Measurements from ENCODE around the gene HK1. TPM values are rescaled to one million over a fixed set of nuclear protein-coding genes. Genes with fewer than 3 reads are reported as not detected.

Gene HK1
- total RNA-seq, 1 experiment from 2014 or later: 219 TPM

GRCh38 chr10:69387500-69387899, 109.2 kb downstream of the HK1 start:
- ATAC-seq: no peak
- Mint-ChIP-seq H3K4me1 (peaks cover 39% of the 10 kb centered on the region), H3K36me3 (peaks cover 76% of the 10 kb centered on the region), H3K27ac (peak overlapping the region; percentile 57; the same call in 1 of the 2 replicates), H3K9me3 (peaks cover 4% of the 10 kb centered on the region; the same call in 1 of the 2 replicates), H3K4me3 (no peak overlapping the region), H3K27me3 (ENCODE audit: low read depth) (no peaks in the 10 kb centered on the region)
- DNase-seq (ENCODE audit: low spot score): no peak
- no peak for TF ChIP-seq ZNF219 (CRISPR knock-in tag; IDR thresholded peaks at IDR 0.05; ENCODE audit: borderline replicate concordance)
- no peak for TF ChIP-seq EMX1 (CRISPR knock-in tag; IDR thresholded peaks at IDR 0.05)
- TF ChIP-seq, protein P1, sequence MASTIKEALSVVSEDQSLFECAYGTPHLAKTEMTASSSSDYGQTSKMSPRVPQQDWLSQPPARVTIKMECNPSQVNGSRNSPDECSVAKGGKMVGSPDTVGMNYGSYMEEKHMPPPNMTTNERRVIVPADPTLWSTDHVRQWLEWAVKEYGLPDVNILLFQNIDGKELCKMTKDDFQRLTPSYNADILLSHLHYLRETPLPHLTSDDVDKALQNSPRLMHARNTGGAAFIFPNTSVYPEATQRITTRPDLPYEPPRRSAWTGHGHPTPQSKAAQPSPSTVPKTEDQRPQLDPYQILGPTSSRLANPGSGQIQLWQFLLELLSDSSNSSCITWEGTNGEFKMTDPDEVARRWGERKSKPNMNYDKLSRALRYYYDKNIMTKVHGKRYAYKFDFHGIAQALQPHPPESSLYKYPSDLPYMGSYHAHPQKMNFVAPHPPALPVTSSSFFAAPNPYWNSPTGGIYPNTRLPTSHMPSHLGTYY (CRISPR knock-in tag; IDR thresholded peaks at IDR 0.05): no peak
- TF ChIP-seq, protein P2, sequence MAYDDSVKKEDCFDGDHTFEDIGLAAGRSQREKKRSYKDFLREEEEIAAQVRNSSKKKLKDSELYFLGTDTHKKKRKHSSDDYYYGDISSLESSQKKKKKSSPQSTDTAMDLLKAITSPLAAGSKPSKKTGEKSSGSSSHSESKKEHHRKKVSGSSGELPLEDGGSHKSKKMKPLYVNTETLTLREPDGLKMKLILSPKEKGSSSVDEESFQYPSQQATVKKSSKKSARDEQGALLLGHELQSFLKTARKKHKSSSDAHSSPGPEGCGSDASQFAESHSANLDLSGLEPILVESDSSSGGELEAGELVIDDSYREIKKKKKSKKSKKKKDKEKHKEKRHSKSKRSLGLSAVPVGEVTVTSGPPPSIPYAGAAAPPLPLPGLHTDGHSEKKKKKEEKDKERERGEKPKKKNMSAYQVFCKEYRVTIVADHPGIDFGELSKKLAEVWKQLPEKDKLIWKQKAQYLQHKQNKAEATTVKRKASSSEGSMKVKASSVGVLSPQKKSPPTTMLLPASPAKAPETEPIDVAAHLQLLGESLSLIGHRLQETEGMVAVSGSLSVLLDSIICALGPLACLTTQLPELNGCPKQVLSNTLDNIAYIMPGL (CRISPR knock-in tag; IDR thresholded peaks at IDR 0.05): no peak
- TF ChIP-seq JAZF1 (CRISPR knock-in tag; IDR thresholded peaks at IDR 0.05): no peak
- TF ChIP-seq, protein P3, sequence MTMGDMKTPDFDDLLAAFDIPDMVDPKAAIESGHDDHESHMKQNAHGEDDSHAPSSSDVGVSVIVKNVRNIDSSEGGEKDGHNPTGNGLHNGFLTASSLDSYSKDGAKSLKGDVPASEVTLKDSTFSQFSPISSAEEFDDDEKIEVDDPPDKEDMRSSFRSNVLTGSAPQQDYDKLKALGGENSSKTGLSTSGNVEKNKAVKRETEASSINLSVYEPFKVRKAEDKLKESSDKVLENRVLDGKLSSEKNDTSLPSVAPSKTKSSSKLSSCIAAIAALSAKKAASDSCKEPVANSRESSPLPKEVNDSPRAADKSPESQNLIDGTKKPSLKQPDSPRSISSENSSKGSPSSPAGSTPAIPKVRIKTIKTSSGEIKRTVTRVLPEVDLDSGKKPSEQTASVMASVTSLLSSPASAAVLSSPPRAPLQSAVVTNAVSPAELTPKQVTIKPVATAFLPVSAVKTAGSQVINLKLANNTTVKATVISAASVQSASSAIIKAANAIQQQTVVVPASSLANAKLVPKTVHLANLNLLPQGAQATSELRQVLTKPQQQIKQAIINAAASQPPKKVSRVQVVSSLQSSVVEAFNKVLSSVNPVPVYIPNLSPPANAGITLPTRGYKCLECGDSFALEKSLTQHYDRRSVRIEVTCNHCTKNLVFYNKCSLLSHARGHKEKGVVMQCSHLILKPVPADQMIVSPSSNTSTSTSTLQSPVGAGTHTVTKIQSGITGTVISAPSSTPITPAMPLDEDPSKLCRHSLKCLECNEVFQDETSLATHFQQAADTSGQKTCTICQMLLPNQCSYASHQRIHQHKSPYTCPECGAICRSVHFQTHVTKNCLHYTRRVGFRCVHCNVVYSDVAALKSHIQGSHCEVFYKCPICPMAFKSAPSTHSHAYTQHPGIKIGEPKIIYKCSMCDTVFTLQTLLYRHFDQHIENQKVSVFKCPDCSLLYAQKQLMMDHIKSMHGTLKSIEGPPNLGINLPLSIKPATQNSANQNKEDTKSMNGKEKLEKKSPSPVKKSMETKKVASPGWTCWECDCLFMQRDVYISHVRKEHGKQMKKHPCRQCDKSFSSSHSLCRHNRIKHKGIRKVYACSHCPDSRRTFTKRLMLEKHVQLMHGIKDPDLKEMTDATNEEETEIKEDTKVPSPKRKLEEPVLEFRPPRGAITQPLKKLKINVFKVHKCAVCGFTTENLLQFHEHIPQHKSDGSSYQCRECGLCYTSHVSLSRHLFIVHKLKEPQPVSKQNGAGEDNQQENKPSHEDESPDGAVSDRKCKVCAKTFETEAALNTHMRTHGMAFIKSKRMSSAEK (CRISPR knock-in tag; IDR thresholded peaks at IDR 0.05; ENCODE audit: borderline replicate concordance): no peak
- no peak for TF ChIP-seq HMGA2 (CRISPR knock-in tag; IDR thresholded peaks at IDR 0.05)
- no peak for TF ChIP-seq NFE2L1 (CRISPR knock-in tag; IDR thresholded peaks at IDR 0.05)
- no peak for TF ChIP-seq USF2 (CRISPR knock-in tag; IDR thresholded peaks at IDR 0.05)
- no peak for TF ChIP-seq PRRX2 (CRISPR knock-in tag; IDR thresholded peaks at IDR 0.05)
- TF ChIP-seq, protein P4, sequence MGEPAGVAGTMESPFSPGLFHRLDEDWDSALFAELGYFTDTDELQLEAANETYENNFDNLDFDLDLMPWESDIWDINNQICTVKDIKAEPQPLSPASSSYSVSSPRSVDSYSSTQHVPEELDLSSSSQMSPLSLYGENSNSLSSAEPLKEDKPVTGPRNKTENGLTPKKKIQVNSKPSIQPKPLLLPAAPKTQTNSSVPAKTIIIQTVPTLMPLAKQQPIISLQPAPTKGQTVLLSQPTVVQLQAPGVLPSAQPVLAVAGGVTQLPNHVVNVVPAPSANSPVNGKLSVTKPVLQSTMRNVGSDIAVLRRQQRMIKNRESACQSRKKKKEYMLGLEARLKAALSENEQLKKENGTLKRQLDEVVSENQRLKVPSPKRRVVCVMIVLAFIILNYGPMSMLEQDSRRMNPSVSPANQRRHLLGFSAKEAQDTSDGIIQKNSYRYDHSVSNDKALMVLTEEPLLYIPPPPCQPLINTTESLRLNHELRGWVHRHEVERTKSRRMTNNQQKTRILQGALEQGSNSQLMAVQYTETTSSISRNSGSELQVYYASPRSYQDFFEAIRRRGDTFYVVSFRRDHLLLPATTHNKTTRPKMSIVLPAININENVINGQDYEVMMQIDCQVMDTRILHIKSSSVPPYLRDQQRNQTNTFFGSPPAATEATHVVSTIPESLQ (CRISPR knock-in tag; IDR thresholded peaks at IDR 0.05): no peak
- ChIA-PET CTCF (no interaction called here), POLR2A (no interaction called here)

GRCh38 chr10:69388488-69388887, 110.2 kb downstream of the HK1 start:
- Mint-ChIP-seq H3K36me3 (peaks cover 74% of the 10 kb centered on the region), H3K27ac (peak overlapping the region; percentile 98), H3K4me3 (no peak overlapping the region), H3K27me3 (ENCODE audit: low read depth) (no peaks in the 10 kb centered on the region), H3K9me3 (peaks cover 4% of the 10 kb centered on the region; the same call in 1 of the 2 replicates), H3K4me1 (peaks cover 42% of the 10 kb centered on the region)
- DNase-seq (ENCODE audit: low spot score): no peak
- POLR2A ChIA-PET: no interaction called here
- CTCF ChIA-PET: interaction anchor here (0.8 kb wide), 1 partner anchor 25 kb away, joined by 3 read pairs; no protein-coding TSS in a partner anchor
- no peak for TF ChIP-seq ARID4B (CRISPR knock-in tag; IDR thresholded peaks at IDR 0.05; ENCODE audit: borderline replicate concordance)
- TF ChIP-seq JAZF1 (CRISPR knock-in tag; IDR thresholded peaks at IDR 0.05): no peak
- no peak for TF ChIP-seq TEAD4 (CRISPR knock-in tag; IDR thresholded peaks at IDR 0.05)
- TF ChIP-seq IRF2 (CRISPR knock-in tag; IDR thresholded peaks at IDR 0.05; ENCODE audit: borderline replicate concordance, low read depth): no peak
- TF ChIP-seq FOXK1 (CRISPR knock-in tag; IDR thresholded peaks at IDR 0.05): no peak
- ATAC-seq: no peak
